Fibroblast of lung (primary cell): ENCODE results near the gene C19orf38. TPM values are rescaled to one million over a fixed set of nuclear protein-coding genes. Genes with fewer than 3 reads are reported as not detected.

Experiments
- DNase-seq, 2 donors: peaks; one replicate each; pipeline versions ENCODE4 v3.0.0 to v3.0.0-alpha.2; 2010; ENCODE audit warnings: low read depth in 2 of 2
- H2AFZ ChIP-seq: 2 replicates; pipeline ENCODE4 v1.5.1; 2012; ENCODE audit warnings: low read length, control low read depth, inconsistent platforms
- H3K27ac ChIP-seq: 2 replicates; pipeline ENCODE4 v1.5.1; 2011; ENCODE audit warnings: low read length, control low read depth; ENCODE audit not compliant: insufficient read depth
- H3K27me3 ChIP-seq: 2 replicates; pipeline ENCODE4 v1.5.1; 2011; ENCODE audit warnings: mild to moderate bottlenecking, low read length; ENCODE audit not compliant: control insufficient read depth, insufficient read depth
- H3K36me3 ChIP-seq: 2 replicates; pipeline ENCODE4 v1.5.1; 2011; ENCODE audit warnings: low read length; ENCODE audit not compliant: control insufficient read depth, insufficient read depth
- H3K4me1 ChIP-seq: 2 replicates; pipeline ENCODE4 v1.5.1; 2011; ENCODE audit warnings: low read length; ENCODE audit not compliant: control insufficient read depth, insufficient read depth; ENCODE audit errors: extremely low read depth
- H3K4me2 ChIP-seq: 2 replicates; pipeline ENCODE4 v1.5.1; 2011; ENCODE audit warnings: low read length, control low read depth; ENCODE audit not compliant: insufficient read depth; ENCODE audit errors: extremely low read depth
- H3K4me3 ChIP-seq, 4 experiments: fragments of 200-600 bp in 1 of 4; sonication (generic) in 1 of 4; replicated peaks in 1 of 4; 2 replicates each; pipeline ENCODE4 v1.5.1; 2011 to 2016; ENCODE audit warnings: low read length in 4 of 4, low read depth in 3 of 4, mild to moderate bottlenecking in 3 of 4, control low read depth in 2 of 4, inconsistent platforms in 1 of 4, mixed read lengths in 1 of 4; ENCODE audit not compliant: insufficient read depth in 1 of 4; ENCODE audit errors: control extremely low read depth in 1 of 4
- H3K79me2 ChIP-seq: 2 replicates; pipeline ENCODE4 v1.5.1; 2012; ENCODE audit warnings: mild to moderate bottlenecking, low read length, inconsistent platforms; ENCODE audit not compliant: control insufficient read depth, insufficient read depth
- H3K9ac ChIP-seq: 2 replicates; pipeline ENCODE4 v1.5.1; 2011; ENCODE audit warnings: mild to moderate bottlenecking, low read length, control low read depth; ENCODE audit not compliant: insufficient read depth
- H3K9me3 ChIP-seq: 2 replicates; pipeline ENCODE4 v1.5.1; 2012; ENCODE audit warnings: low read depth, low read length; ENCODE audit not compliant: control insufficient read depth, insufficient read depth
- H4K20me1 ChIP-seq: 2 replicates; pipeline ENCODE4 v1.5.1; 2011; ENCODE audit warnings: low read length; ENCODE audit not compliant: control insufficient read depth, insufficient read depth; ENCODE audit errors: extremely low read depth
- CTCF ChIP-seq, 2 donors: IDR thresholded peaks in 1 of 2; conservative IDR thresholded peaks in 1 of 2; 1 replicate in 1 of 2; 2 replicates in 1 of 2; pipeline ENCODE4 v1.5.1; 2011 to 2012; ENCODE audit warnings: low read length in 2 of 2, control low read depth in 1 of 2, inconsistent platforms in 1 of 2, low read depth in 1 of 2, mild to moderate bottlenecking in 1 of 2
- EZH2 ChIP-seq: IDR thresholded peaks from 2 replicates; pipeline ENCODE4 v1.5.1; 2012; ENCODE audit warnings: low read length, control low read depth, mild to moderate bottlenecking; ENCODE audit errors: missing control alignments
- polyA plus RNA-seq, 2 donors: library from polyadenylated mRNA; depleted of rRNA in 1 of 2; stranded (reverse) in 1 of 2; unstranded in 1 of 2; fragments of >200 nt; gene quantifications; 2 replicates each; pipeline ENCODE4 v1.2.1, GENCODE V29; 2011 to 2012; ENCODE audit warnings: missing spikeins in 1 of 2
- total RNA-seq: library from RNA; depleted of rRNA; stranded (reverse); fragments of >200 nt; gene quantifications from 2 replicates; pipeline ENCODE4 v1.2.1, GENCODE V29; 2014

The C19orf38 gene
- total and polyA plus RNA-seq, 2 donors (not counting 1 experiment from before 2014, with no cell fraction given), result 0.08 to 1.3 TPM

- H3K36me3 ChIP-seq, result peaks cover 9% of the 10 kb centered on the region
Observed at GRCh38 chr19:10835089-10835753, 13.0 kb upstream of the C19orf38 start.

GRCh38 chr19:10835754-10836478 lies 12.3 kb upstream of the C19orf38 start, which contains the start of gene TMED1:
Gene TMED1, minus strand, starts transcription at chr19:10836212. Its CDS starts 21 bp downstream, at chr19:10836191.
- Histone ChIP-seq H3K27me3 (no peaks in the 10 kb centered on the region), H3K36me3 (peaks cover 9% of the 10 kb centered on the region), H2AFZ (peak within 1 kb of the TSS; percentile 85), H3K4me3 (peak within 1 kb of the TSS; percentile 64 to 85 (median 74)), H3K9ac (peak within 1 kb of the TSS; percentile 93), H3K27ac (peak within 1 kb of the TSS; percentile 97), H3K9me3 (no peaks in the 10 kb centered on the region), H3K4me1 (peaks cover 8% of the 10 kb centered on the region), H3K79me2 (no peaks in the 10 kb centered on the region), H4K20me1 (no peaks in the 10 kb centered on the region), H3K4me2 (peak within 1 kb of the TSS; percentile 84)
- peak; percentile 98 to 99 for DNase-seq
- TF ChIP-seq CTCF (conservative IDR thresholded peaks at IDR 0.05 in 1 of 2, IDR thresholded peaks at IDR 0.05 in 1 of 2; ENCODE audit: low read depth in 1 of 2, low read length in 2 of 2), result peak; percentile 10 to 15
- no peak for TF ChIP-seq EZH2

More at GRCh38 chr19:10835089-10835753, 13.0 kb upstream of the C19orf38 start:
- H3K4me3 ChIP-seq, result peak overlapping the region in 3 of 4 experiments; percentile 22 to 80 (median 42)
- no peaks in the 10 kb centered on the region for H3K79me2 ChIP-seq
- no peaks in the 10 kb centered on the region for H4K20me1 ChIP-seq
- no peak overlapping the region for H2AFZ ChIP-seq
- no peaks in the 10 kb centered on the region for H3K9me3 ChIP-seq
- peak overlapping the region; percentile 40 for H3K4me2 ChIP-seq
- H3K27me3 ChIP-seq, result no peaks in the 10 kb centered on the region
- H3K4me1 ChIP-seq, result peaks cover 8% of the 10 kb centered on the region
- peak overlapping the region; percentile 18 for H3K27ac ChIP-seq
- no peak for TF ChIP-seq EZH2
- no peak for TF ChIP-seq CTCF (conservative IDR thresholded peaks at IDR 0.05 in 1 of 2, IDR thresholded peaks at IDR 0.05 in 1 of 2; ENCODE audit: low read depth in 1 of 2, low read length in 2 of 2)
- no peak for DNase-seq
- no peak overlapping the region for H3K9ac ChIP-seq
